Neural progenitor cell (in vitro differentiated cells): ENCODE results near the gene CTRB1. TPM values are rescaled to one million over a fixed set of nuclear protein-coding genes. Genes with fewer than 3 reads are reported as not detected.

Source experiments
- DNase-seq: peaks from one replicate; pipeline ENCODE4 v3.0.0-alpha.2; 2016; ENCODE audit warnings: low spot score
- H2AFZ ChIP-seq: fragments of 200-600 bp; sonication (generic); replicated peaks from 2 replicates; pipeline ENCODE4 v1.6.1; 2016; ENCODE audit warnings: antibody characterized with exemption
- H3F3A ChIP-seq: fragments of 200-600 bp; sonication (generic); 2 replicates; pipeline ENCODE4 v1.6.1; 2016; ENCODE audit warnings: antibody characterized with exemption, low read depth
- H3K27ac ChIP-seq: fragments of 200-600 bp; sonication (generic); 2 replicates; pipeline ENCODE4 v1.5.1; 2016; ENCODE audit warnings: mild to moderate bottlenecking
- H3K27me3 ChIP-seq: fragments of 200-600 bp; sonication (generic); 2 replicates; pipeline ENCODE4 v1.6.1; 2016; ENCODE audit warnings: mild to moderate bottlenecking, moderate library complexity
- H3K36me3 ChIP-seq: fragments of 200-600 bp; sonication (generic); 2 replicates; pipeline ENCODE4 v1.5.1; 2016
- H3K4me1 ChIP-seq: fragments of 200-600 bp; sonication (generic); 2 replicates; pipeline ENCODE4 v1.6.1; 2016; ENCODE audit warnings: mixed run types
- H3K4me2 ChIP-seq: fragments of 200-600 bp; sonication (generic); 2 replicates; pipeline ENCODE4 v1.6.1; 2016
- H3K4me3 ChIP-seq: fragments of 200-600 bp; sonication (generic); 2 replicates; pipeline ENCODE4 v1.5.1; 2016
- H3K79me2 ChIP-seq: fragments of 200-600 bp; sonication (generic); 2 replicates; pipeline ENCODE4 v1.6.1; 2016; ENCODE audit warnings: low read depth
- H3K9ac ChIP-seq: fragments of 200-600 bp; sonication (generic); 2 replicates; pipeline ENCODE4 v1.6.1; 2016
- H3K9me3 ChIP-seq: fragments of 200-600 bp; sonication (generic); 2 replicates; pipeline ENCODE4 v1.5.1; 2016; ENCODE audit warnings: low read depth
- H4K20me1 ChIP-seq: fragments of 200-600 bp; sonication (generic); 2 replicates; pipeline ENCODE4 v1.6.1; 2016; ENCODE audit warnings: low read depth
- H3K27ac Mint-ChIP-seq: 3 replicates; pipeline ENCODE4 v1.8.0; 2021; ENCODE audit warnings: mixed read lengths
- H3K27me3 Mint-ChIP-seq: 2 replicates; pipeline ENCODE4 v1.8.0; 2022; ENCODE audit warnings: low read depth, mild to moderate bottlenecking, inconsistent platforms, moderate library complexity, mixed read lengths; ENCODE audit not compliant: insufficient read depth
- H3K36me3 Mint-ChIP-seq: 3 replicates; pipeline ENCODE4 v1.8.0; 2021; ENCODE audit warnings: mixed read lengths
- H3K4me1 Mint-ChIP-seq: 3 replicates; pipeline ENCODE4 v1.8.0; 2021; ENCODE audit warnings: mixed read lengths
- H3K4me3 Mint-ChIP-seq: 3 replicates; pipeline ENCODE4 v1.8.0; 2021; ENCODE audit warnings: mild to moderate bottlenecking, moderate library complexity, mixed read lengths
- H3K9me3 Mint-ChIP-seq: 3 replicates; pipeline ENCODE4 v1.8.0; 2020; ENCODE audit warnings: mixed read lengths
- CTCF ChIP-seq: fragments of 200-600 bp; sonication (generic); IDR thresholded peaks from 2 replicates; pipeline ENCODE4 v1.5.1; 2017; ENCODE audit warnings: antibody characterized with exemption, mild to moderate bottlenecking
- EZH2 ChIP-seq: fragments of 200-600 bp; sonication (generic); IDR thresholded peaks from 2 replicates; pipeline ENCODE4 v1.6.1; 2017; ENCODE audit warnings: antibody characterized with exemption, mild to moderate bottlenecking, moderate library complexity
- EZH2phosphoT487 ChIP-seq: fragments of 200-600 bp; sonication (generic); IDR thresholded peaks from 2 replicates; pipeline ENCODE4 v1.6.1; 2017; ENCODE audit warnings: antibody characterized with exemption
- total RNA-seq: library from RNA; depleted of rRNA; stranded (reverse); fragments of >200 nt; gene quantifications from 2 replicates; pipeline ENCODE4 v1.2.3, GENCODE V29; 2015; ENCODE audit warnings: low replicate concordance

Gene CTRB1
- total RNA-seq, 1 donor from 2014 or later = not detected

- Mint-ChIP-seq H3K27me3 (peaks cover 10% of the 10 kb centered on the region), H3K9me3 (no peaks in the 10 kb centered on the region), H3K27ac (peak overlapping the region; percentile 93), H3K4me3 (peak overlapping the region; percentile 73), H3K4me1 (peaks cover 74% of the 10 kb centered on the region), H3K36me3 (peaks cover 20% of the 10 kb centered on the region)
- Histone ChIP-seq H3K4me1 (peaks cover 28% of the 10 kb centered on the region), H3K27ac (peak overlapping the region; percentile 46), H3K79me2 (peaks cover 72% of the 10 kb centered on the region), H3K36me3 (no peaks in the 10 kb centered on the region), H3K4me2 (peak overlapping the region; percentile 30), H3F3A (peaks cover 6% of the 10 kb centered on the region), H3K4me3 (no peak overlapping the region), H3K9ac (no peak overlapping the region), H3K9me3 (no peaks in the 10 kb centered on the region), H3K27me3 (peaks cover 2% of the 10 kb centered on the region), H4K20me1 (peaks cover 75% of the 10 kb centered on the region), H2AFZ (no peak overlapping the region)
- TF ChIP-seq EZH2 (no peak), EZH2phosphoT487 (no peak), CTCF (no peak)
- DNase-seq = peak; percentile 57
Observed at GRCh38 chr16:75244844-75245758, 26.3 kb downstream of the CTRB1 start.

- H2AFZ ChIP-seq = no peak overlapping the region
- DNase-seq = no peak
- no peak overlapping the region for H3K9ac ChIP-seq
- peak overlapping the region; percentile 96 for H3K27ac Mint-ChIP-seq
- peaks cover 70% of the 10 kb centered on the region for H3K4me1 Mint-ChIP-seq
- peak overlapping the region; percentile 39 for H3K27ac ChIP-seq
- peaks cover 11% of the 10 kb centered on the region for H3K27me3 ChIP-seq
- H3K4me3 Mint-ChIP-seq = peak overlapping the region; percentile 41
- peaks cover 84% of the 10 kb centered on the region for H3K79me2 ChIP-seq
- H3K9me3 ChIP-seq = no peaks in the 10 kb centered on the region
- H3K9me3 Mint-ChIP-seq = no peaks in the 10 kb centered on the region
- no peak overlapping the region for H3K4me3 ChIP-seq
- peaks cover 6% of the 10 kb centered on the region for H3F3A ChIP-seq
- H3K4me1 ChIP-seq = peaks cover 34% of the 10 kb centered on the region
- H4K20me1 ChIP-seq = peaks cover 83% of the 10 kb centered on the region
- no peak overlapping the region for H3K4me2 ChIP-seq
- TF ChIP-seq EZH2 (no peak), EZH2phosphoT487 (no peak), CTCF (no peak)
- no peaks in the 10 kb centered on the region for H3K36me3 ChIP-seq
- H3K36me3 Mint-ChIP-seq = peaks cover 17% of the 10 kb centered on the region
- peaks cover 13% of the 10 kb centered on the region for H3K27me3 Mint-ChIP-seq
Observed at GRCh38 chr16:75246504-75247205, 27.9 kb downstream of the CTRB1 start.

- H3K27ac ChIP-seq = no peak overlapping the region
- H3K4me3 ChIP-seq = no peak overlapping the region
- H4K20me1 ChIP-seq = peaks cover 89% of the 10 kb centered on the region
- H2AFZ ChIP-seq = no peak overlapping the region
- no peak for DNase-seq
- Mint-ChIP-seq H3K4me3 (no peak overlapping the region), H3K36me3 (peaks cover 14% of the 10 kb centered on the region), H3K9me3 (no peaks in the 10 kb centered on the region), H3K4me1 (peaks cover 73% of the 10 kb centered on the region), H3K27ac (peak overlapping the region; percentile 96), H3K27me3 (peaks cover 10% of the 10 kb centered on the region)
- no peak overlapping the region for H3K9ac ChIP-seq
- H3K9me3 ChIP-seq = no peaks in the 10 kb centered on the region
- H3F3A ChIP-seq = peaks cover 12% of the 10 kb centered on the region
- TF ChIP-seq EZH2phosphoT487 = no peak
- no peak for TF ChIP-seq CTCF
- peaks cover 84% of the 10 kb centered on the region for H3K79me2 ChIP-seq
- no peaks in the 10 kb centered on the region for H3K36me3 ChIP-seq
- H3K27me3 ChIP-seq = peaks cover 11% of the 10 kb centered on the region
- peaks cover 38% of the 10 kb centered on the region for H3K4me1 ChIP-seq
- no peak overlapping the region for H3K4me2 ChIP-seq
Observed at GRCh38 chr16:75247249-75247648, 28.5 kb downstream of the CTRB1 start.
